GM19438 (cell line): ENCODE data around the gene ZEB2.
A peak's percentile ranks its signal among the peaks of the same experiment; 100 is the strongest.

Experiments
- ATAC-seq: cut with Tn5 transposase; IDR thresholded peaks from one replicate; pipeline ENCODE4 v1.9.1; 2021; ENCODE audit warnings: low read depth; ENCODE audit not compliant: unreplicated experiment

The ZEB2 gene

DNA sequence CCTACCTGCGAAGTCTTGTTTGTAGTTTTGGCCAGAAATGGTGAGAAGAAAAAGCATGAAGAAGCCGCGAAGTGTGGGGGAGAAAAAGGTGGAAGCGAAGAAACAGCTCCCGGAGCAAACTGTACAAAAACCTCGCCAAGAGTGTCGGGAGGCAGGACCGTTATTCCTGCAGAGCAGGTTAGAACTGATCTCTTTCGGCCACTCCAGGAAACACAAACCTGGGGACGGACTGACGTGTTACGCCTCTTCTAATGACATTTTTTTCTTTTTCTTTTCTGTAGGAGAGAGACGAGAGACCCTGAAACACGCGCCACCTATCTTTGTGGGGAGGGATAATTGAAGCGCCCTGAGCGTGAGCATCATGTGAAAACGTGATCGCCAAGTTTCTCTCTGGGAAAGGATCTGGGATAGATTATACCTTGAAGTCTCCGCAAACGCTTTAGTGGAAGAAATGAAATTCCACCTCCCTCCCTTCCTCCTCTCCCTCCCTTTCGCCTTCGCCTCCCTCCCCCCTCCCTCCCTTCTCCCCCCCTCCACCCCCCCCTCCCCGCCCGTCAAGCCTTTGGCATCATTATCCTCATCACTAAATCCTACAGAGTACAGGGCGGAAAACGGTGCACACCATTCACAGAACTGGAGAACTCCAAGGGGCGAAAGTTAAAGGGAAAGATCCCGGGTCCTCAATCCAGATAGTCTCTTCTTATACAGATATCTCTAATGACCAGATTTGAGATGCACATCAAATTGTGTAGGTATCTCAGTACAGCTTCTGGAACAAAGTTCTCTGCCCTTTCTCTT is at the start of gene ZEB2:
Gene ZEB2, minus strand, starts transcription at position 186 of the 798 bp plus-strand sequence. CDS start 2,769 bp downstream, outside the sequence.
- ATAC-seq: no peak

DNA sequence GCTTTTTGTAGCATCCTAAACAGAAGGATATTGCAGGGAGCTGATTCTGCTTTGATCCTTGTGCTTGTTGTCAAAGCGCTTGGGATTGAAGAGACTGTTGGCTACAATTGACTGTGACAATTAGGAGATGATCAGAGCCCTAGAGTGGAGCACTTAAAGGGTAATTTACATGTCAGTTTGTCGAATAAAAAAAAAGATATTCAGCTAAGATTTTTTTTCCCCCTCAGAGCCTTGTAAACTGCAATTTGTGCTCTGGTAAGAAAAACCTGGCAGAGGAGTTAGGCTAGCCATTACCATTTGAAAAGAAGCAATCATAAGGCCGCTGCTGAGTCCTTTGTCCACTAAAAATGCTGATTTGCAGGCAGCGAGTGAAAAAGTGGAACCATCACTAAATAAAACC is 47.8 kb upstream of the ZEB2 start:
- no peak for ATAC-seq

- no peak for ATAC-seq
Observed at GRCh38 chr2:144566448-144566847, 46.5 kb upstream of the ZEB2 start.

GRCh38 chr2:144560251-144560650 is 40.3 kb upstream of the ZEB2 start:
- ATAC-seq: no peak

GRCh38 chr2:144559681-144560080 is 39.8 kb upstream of the ZEB2 start:
- ATAC-seq: no peak

- ATAC-seq: no peak
Observed at GRCh38 chr2:144559242-144559641, 39.3 kb upstream of the ZEB2 start.

GRCh38 chr2:144554492-144555210 is 34.7 kb upstream of the ZEB2 start:
- no peak for ATAC-seq

DNA sequence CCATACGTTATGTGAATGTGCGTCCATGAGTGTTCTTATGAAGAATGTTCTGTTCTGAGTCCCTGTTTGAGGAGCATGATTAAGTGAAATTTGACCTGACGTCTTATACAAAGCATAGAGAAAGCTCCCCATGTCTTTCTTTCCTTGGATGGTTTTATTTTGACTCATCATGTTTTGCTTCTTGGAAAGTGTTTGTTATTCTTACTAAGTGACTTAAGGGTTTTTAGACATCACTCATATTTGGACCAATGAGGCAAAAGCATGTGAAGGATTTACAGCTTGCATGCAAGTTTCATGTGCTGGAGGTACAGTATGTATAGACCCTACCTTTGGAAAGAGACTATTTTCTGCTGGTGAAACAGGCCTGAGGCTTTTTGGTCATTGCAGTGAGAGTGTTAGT is 33.5 kb upstream of the ZEB2 start:
- no peak for ATAC-seq

- ATAC-seq: no peak
Observed at GRCh38 chr2:144552821-144553220, 32.9 kb upstream of the ZEB2 start.

- ATAC-seq: no peak
Observed at GRCh38 chr2:144550911-144551310, 31.0 kb upstream of the ZEB2 start.

- ATAC-seq: no peak
Observed at GRCh38 chr2:144550084-144550483, 30.2 kb upstream of the ZEB2 start.

DNA sequence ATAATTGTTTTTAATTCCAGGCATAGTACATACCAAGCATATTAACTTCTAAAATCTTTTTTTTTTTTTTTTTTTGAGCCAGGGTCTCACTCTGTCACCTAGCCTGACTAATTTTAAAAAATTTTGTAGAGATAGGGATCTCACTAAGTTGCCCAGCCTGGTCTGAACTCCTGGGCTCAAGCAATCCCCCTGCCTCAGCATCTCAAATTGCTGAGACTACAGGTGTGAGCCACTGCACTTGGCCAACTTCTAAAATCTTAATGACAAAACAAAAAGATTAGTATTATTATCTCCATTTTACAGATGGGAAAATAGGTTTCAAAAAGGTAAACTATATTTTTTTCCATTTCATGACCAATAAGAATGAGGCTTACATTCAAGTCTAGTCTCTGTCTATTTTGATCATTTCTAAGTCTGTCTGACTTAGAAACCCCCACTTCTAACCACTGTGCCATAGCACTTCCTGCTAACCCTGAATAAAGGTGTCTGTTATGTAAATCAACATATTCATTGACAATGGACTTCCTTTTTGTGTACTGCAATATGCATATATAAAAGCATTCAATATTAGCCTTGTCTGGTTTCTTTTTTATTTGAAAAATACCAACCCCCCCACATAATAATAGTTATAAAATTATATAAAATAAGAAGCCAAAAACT is 28.7 kb upstream of the ZEB2 start:
- peak; percentile 52 for ATAC-seq

GRCh38 chr2:144548088-144548487 is 28.2 kb upstream of the ZEB2 start:
- no peak for ATAC-seq

DNA sequence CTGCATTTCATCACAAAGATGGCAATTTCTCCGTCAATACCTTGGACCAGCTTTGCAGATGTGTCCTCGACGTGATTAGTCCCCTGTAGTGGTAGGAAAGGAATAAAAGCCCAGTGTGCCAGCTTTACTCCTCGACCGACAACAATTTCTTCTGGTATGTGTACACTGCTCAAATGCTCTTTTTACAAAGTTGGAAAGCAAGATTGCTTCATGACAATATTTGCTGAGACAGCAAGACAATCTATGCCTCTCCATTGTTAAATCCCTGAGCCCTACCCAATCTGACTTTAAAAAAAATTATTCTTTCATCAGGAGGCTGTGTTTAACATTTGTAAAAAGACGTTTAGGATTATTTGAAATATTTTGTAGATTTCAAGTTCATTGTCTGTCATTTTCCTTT is 27.6 kb upstream of the ZEB2 start:
- ATAC-seq: no peak

GRCh38 chr2:144546933-144547332 is 27.0 kb upstream of the ZEB2 start:
- no peak for ATAC-seq

- no peak for ATAC-seq
Observed at GRCh38 chr2:144545787-144546186, 25.9 kb upstream of the ZEB2 start.

DNA sequence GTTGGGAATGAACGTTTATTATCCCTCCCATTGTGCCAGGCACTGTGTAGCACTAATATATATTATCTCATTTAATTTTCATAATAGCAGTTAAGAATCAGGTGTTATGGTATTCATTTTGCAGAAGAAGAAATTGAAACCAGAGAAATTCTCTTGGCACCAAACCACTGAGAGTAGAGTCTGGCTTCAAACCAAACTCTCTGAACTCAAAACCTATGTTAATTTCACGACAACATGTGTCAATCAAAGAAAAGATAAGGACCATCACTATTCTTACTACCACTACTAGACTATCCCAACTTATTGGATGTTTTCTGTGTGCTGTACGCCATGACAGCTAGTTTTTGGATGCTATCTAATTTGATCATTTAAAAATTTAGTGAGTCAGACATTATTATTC is 24.1 kb upstream of the ZEB2 start:
- ATAC-seq: no peak

GRCh38 chr2:144541396-144541795 is 21.5 kb upstream of the ZEB2 start:
- no peak for ATAC-seq

DNA sequence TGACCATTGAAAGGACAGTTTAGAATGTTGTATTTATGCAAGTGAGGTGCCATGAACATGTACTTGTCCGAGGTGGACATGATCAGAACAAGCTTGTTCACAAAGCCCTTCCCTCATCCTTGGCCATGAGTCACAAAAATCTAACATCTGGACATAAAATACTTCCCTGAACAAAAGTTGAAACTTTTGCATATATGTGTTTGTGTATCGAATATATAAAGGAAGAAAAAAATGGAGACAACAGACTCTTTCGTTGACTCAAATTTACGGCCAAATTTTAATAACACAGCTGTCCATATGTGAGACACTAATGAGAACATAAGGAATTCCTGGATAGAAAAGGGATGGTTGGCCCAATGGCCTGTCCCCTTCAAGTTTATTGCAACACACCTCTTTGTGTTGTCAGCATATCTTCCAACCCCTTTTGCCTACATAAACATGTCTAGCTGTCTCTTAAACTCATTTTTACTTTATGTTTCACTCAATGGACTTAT is 19.4 kb upstream of the ZEB2 start:
- no peak for ATAC-seq

- ATAC-seq: no peak
Observed at GRCh38 chr2:144535300-144535699, 15.4 kb upstream of the ZEB2 start.

GRCh38 chr2:144533221-144533620 is 13.3 kb upstream of the ZEB2 start:
- ATAC-seq: no peak
